HG02610 (cell line): Measurements from ENCODE around the gene MYMK.

Experiments
- ATAC-seq: cut with Tn5 transposase; IDR thresholded peaks from one replicate; pipeline ENCODE4 v1.9.1; 2021; ENCODE audit warnings: mild to moderate bottlenecking, moderate library complexity; ENCODE audit not compliant: unreplicated experiment

The MYMK gene

DNA sequence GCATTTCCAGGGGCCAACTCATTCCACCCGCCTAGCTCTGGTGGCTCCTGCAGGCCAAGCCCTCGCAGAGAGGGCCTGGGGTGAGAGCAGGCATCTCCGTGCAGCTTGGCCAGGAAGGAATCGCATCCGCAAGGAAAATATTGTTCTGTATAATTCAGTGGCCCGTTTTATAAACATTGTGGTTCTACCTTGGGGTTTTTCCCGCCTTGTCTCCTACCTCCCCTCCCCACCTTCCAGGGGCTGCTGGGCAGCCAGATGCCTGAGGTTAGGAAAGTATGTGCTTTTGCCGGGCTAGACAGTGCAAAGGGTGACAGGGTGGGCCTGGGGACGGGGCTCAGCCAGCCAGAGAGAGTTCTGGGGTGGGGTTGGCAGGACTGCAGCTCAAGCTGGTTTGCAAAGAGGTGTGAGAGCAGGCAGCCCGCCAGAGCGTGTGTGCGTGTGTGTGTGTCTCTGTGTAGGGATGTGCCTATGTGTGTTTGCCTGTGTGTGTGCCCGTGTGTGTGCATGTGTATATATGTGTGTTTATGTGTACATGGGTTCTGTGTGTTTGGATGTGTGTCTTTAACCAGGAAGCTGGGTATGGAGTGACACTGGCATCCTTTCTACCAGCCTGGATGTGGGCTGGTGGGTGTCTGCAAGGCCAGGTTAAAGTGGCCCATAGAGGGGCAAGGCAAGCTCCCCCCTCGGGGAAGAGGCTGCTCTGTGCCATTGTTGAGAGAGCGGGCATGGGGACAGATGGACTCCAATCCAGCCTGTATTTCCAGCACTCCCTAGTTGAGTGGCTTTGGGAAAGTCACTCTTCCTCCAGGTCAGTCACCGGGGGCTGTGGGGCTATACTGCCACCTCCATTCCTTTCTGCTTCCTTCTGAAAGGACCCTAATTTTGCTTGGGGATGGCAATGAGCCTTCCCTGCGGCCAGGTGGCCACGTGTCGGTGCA, 35.2 kb downstream of the MYMK start:
- ATAC-seq: no peak

DNA sequence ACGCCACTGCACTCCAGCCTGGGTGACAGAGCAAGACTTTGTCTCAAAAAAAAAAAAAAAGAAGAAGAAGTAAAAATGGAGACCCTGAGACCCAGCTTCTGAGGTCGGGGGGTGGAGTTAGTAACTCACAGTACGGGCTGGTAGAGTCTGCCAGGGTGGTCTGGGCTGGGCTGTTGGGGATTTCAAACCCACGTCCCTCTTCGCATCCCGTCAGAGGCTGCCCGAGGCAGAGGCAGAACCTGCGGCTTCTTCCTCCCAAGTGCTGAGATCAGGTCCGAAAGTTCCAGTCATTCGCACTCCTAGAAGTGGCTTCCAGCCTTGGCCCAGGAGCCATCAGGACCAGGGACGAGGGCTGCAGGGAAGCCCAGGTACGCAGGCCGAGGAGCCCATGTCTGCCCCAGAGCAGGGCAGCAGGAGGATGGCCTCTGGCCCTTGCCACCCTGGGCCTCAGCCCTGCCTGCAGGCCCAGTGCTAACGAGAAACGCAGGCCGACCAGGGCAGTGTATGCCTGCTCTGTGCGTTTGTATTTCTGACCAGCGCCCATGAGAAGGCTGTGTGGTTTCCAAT, 36.0 kb downstream of the MYMK start:
- no peak for ATAC-seq

DNA sequence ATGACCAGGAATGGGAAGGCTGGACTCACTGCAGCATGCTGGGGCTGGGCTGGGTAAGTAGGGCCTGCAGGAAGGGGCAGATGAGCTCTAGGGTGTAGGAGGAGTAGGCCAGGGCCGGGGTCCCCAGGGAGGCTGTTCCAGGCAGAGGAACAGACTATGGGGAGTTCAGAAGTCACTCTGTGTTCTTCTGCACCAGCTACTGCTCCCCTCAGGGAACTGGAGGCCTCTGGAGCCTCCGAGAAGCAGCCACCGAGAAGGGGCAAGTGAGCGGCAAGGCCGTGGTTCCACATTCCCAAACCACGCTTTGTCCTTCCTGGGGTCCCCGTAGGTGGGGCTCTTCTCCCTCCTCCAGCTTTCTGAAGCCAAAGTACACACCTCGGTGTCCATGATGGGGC, 37.4 kb downstream of the MYMK start:
- ATAC-seq: no peak

DNA sequence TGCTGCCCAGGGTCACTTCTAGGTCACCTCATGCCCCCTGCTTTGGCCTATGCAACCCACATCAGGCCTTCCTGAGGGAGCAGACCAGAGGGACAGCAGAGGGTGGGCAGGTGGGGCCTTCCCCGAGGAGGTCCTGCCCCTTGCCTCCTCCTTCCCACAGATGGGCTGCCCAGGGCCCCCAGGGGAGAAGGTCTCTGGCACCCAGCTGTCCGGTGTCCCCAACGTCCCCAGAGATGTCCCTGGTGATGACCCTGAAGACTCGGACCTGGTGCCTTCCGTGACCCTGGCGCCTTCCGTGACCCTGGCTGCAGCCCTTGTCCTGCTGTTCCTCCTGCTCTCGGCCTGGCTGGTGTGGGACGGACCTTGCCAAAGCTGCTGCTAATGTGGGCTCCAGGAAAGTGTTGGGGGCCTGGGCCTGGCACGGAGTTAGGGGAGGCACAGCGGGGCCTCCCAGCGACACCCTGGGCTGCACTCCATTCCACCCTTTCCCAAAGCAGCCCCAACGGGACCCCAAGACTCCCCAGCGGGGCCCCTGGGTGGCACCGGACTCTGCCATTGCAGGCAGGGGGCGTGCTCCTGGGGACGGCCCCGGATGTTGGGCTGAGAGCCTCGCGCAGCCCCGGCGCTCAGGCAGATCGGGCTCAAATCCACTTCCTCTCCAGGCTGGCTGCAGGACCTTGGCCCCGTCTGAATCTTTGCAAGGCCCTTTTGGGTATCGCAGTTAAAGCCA, 39.1 kb downstream of the MYMK start:
- ATAC-seq: no peak

DNA sequence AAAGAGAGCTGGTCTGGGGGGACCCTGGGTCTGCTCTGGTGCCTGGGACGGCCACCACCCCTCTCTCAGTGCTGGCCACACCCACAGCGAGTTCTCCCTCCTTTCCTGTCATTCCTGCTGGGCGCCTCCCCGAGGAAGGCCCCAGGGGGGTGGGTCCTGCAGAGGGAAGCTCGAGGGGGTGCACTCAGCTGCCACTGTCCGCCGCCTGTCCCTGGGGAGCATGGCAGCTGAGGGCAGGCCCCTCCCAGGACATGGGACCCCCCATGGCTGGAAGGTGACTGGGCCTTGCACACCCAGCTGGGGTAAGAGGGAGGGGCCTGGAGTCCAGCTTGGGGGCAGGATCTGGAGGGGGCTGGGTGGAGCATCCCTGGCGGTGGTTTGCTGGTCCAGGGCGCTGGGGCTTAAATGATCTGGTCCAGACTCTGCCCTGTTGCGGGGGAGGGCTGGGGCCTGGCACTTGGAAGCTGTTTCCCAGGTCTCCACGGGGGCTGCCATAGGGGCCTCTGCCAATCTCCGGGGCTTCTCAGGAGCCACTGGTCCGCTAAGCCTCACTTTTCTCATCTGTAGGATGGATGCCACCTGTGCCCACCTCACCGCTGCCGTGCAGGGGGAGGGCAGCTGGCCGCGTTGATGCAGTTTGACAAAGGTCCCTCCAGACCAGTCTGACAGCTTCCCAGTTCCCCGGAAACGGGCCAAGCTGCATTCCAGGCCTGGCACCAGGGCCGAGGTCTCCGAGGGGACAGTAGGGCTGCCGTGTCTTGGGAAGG, 39.9 kb downstream of the MYMK start:
- ATAC-seq: no peak

DNA sequence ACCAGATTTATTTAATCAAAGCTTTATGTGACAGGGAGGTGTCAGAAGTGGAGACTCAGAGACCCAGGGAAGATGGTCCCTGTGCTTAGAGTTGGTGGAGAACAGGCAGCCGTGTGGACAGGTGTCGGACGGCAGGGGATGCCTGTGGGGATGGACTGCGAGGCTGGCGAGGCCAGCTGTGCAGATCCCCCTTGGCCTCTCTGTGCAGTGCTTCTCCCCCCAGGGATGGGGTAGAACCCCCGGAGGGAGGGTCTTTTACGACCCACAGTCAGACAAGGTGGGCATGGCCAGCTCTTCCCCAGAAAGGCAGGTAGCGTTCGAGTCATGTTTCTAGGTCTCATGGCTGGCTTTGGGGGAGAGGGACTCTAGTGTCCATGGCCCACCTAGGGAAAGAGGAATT, 41.1 kb downstream of the MYMK start:
- ATAC-seq: no peak

DNA sequence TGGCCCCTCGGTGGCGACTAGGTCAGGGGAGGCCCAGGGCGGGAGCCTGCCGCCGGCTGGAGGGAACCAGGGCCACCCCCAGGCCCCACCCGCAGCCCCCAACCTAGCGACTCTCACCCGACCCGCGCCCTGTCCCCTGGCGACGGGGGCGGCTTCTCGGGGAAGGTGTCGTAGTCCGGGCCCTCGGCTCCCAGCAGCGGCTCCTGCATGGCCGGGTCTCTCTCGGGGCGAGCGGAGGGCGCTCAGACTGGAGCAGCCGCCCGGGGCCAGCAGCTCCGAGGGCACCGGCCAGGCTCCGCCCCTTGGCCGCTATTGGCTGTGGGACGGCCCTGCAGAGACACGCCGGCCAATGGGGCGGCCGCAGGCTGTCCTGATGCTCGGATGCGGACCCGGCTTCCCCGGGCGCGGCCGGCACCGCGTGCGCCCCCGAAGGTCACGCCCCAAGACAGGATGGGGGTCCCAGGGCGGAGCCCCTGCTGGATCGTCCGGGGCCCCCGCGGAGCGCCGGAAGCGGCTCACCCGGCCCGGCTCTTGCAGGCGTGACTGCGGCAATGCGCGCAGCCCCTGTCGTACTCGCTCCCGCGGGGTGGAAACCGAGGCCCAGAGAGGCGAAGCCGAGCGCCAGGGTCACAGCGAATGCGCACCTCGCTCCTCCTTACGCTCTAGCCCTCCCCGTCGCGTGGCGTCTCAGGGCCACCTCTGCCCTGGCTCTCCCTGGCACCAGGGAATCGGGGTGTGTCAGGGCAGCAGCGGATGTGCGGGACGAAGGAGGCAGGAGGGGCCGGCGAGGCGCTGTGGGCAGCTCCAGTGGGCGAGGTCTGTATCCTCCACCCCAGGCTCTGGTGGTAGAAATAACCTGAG, 45.7 kb downstream of the MYMK start, which contains the start of gene SLC2A6:
SLC2A6 (minus strand) TSS at position 249 of the 861 bp plus-strand sequence; CDS start at position 209, 40 bp downstream.
- ATAC-seq: peak; percentile 89

DNA sequence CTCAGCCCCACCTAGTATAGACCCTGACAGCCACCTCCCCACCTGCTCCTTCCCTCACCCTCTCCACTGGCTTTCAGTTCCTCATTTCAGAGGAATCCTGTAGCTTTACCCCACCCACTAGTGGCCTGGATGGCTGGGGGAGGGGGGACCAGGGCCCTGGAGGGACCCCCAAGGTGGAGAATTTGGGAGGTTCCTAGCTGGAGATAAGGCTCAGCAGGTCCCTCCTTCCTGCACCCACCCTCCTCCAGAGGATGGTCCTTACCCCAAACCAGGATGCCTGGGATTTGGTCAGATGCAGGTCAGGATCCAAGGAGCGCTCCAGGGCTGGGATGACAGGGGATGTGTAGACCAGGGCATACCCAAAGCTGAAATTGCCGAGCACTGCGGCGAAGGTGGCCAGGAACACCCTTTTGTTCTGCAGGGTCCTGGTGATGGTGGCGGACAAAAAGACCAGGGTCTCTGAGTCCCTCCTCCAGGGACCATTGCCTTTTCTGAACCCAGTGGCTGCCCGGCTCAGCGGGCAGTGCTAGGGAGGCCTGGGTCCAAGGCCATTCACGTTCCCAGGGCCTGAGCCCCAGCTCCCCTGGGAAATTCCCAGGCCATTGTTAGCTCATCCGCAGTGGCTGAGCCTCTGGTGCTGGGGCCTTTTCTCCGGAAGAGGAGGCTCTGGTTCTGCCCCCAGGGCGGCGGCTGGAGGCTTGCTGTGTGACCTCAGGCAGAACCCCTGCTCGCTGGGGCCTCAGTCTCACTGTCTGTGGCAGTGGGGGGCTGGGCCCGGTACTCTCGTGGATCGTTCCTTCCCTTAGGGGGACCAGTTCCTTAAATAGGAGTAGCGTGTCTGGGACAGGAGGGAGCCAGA, 46.5 kb downstream of the MYMK start:
- peak; percentile 33 for ATAC-seq

DNA sequence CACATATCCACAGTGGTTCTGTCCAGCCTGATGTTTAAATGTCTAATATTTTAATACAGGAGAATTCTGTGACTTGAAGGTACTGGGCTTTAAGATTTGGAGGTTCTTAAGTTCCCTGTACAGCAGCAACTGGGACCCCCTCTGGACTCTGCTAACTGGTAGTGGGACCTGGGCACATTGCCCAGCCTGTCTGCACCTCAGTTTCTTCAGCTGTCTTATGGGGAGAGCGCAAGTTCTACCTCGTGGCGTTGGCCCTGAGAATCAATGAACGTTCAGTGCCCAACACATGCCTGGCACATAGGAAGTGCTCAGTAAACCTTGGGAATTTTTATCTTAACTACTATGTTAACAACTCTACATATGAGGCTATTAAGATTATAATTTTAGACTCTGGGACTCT, 47.3 kb downstream of the MYMK start:
- ATAC-seq: no peak

DNA sequence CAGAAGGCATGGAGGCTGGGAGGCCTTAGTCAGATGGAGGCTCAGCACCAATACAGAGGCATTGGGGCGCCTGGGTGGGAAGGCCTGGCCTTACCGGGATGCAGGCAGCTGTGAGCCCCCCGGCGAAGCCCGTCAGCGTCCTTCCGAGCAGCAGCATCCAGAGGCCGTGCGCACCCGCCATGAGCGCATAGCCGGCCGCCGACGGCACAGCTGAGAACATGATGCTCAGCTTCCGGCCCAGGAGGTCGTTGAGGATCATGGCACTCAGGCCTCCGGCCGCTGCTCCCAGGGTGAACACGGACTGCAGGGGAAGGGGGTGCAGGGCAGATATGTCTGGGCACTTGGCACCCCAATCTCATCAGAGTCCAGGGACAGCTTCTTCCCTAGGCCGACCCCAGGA, 47.8 kb downstream of the MYMK start:
- ATAC-seq: no peak

DNA sequence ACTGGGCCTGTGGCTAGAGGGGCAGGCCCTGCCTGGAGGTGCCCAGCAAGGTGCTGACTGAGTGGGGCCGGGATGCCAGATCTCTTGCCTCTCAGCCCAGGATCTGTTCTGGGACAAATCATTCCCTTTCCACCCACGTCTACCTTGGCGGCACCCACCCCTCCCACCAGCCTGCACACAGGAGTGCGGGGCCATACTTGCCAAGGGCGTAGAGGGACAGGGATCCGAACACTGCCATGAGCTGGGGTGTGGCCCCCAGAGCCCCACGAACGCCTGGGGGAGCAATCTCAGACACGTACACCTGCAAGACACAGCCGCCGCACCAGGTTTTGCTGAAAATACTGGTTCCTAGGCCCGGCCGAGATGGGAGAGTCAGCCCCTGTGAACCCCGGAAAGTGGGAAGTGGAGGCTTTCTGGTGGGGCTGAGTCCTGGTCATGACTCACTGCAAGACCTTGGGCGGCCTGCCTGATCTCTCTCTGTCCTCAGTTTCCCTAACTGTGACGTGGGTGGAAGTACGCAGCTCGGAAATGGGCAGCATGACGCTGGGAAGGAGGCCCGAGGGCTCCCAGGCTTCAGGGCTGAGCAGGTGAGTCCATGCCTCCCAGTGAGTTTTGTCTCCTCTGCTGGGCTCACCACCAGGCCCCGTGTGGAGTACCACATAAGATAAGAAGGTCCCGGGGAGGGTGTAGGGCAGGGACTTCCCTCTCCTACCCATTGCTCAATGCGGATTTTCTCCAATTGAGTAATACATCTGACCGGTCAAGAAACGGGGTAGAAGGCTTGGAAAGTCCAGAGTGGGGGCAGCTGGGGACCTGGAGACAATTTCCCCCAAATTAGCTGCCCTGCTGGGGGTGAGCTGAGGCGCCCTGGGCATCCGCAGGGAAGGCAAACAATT, 48.5 kb downstream of the MYMK start:
- no peak for ATAC-seq

DNA sequence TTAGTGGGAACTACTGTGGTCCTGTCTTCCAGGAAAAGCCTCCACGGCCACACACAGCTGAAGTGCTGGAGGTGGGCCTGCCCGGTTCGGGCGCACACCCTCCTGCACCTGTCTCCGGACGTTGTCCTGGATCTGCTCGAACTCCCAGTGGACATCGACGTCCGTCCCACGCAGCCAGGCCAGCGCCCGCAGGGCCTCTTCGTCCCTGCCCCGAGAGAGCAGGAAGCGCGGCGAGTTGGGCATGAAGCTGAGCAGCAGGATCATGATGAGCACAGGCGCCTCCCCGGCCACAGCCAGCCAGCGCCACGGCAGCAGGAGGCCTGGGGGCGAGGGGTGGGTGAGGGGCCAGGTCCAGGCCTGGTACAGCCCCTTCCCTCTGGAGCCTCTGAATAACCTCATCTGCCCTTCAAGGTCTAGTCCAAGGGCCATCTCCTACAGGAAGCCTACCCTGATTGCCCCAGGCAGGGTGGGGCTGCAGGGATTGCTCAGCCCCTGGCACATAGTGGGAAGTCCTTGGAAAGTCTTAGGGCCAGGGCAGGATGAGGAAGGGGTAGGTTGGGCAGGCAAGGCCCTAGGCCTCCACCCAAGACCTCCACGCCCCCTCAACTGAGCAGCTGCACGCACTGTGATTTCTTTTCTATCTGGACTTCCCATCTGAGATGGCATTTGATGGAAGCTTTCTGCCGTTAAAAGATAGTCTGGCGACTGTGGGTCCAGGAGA, 49.3 kb downstream of the MYMK start:
- ATAC-seq: no peak

DNA sequence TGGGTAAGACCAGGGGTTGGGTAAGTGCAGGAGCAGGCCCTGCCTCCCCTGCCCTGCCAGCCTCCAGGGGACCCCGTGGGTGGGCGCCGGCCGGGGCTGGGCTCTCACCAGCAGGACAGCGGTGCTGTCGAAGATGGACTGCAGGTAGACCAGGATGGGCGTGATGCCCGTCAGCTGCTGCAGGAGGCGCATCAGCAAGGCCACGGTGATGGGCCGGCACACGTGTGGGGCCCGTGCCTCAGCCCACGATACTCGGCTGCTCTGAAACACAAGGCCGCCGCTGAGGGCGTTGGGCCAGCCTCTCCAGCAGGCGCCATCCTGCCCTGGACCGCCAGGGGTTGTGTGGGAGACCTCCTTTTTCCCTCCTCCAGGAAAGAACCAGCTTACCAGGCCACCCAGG, 49.9 kb downstream of the MYMK start:
- ATAC-seq: no peak

DNA sequence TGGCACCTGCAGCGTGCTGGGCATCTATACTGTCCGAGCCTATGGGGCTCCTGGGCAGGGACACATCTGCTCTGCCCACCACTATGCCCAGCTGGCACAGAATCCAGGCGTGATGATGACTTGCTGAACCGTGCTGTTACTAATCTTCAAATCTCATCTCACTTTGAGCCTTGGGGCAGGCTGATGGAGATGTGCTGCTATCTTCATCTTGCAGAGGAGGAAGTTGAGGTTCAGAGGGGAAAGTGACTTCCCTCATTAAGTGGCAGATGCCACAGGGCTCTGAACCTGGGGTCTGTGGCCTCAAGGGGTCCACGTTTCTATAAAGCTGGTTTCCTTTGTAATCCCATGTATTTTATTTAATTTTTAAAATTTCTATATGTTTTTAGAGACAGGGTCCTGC, 50.5 kb downstream of the MYMK start:
- ATAC-seq: no peak

DNA sequence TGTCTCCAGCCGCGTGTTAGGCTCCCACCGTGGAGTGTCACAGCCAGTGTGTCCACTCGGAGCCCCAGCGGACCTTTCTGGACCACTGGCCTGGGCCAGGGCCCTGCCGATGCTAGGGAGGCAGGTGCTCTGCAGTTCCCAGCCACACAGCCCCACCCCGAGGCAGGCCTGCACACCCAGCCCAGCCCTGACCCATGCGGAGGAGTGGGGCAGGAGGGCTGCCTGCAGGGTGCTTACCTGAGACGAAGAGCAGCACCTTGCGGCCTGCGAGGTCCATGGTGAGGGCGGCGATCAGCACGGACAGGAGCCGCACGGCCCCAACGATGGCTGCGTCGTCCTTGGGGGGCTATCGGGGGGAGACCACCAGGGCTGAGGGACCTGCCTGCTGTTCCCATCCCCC, 51.0 kb downstream of the MYMK start:
- ATAC-seq: no peak

DNA sequence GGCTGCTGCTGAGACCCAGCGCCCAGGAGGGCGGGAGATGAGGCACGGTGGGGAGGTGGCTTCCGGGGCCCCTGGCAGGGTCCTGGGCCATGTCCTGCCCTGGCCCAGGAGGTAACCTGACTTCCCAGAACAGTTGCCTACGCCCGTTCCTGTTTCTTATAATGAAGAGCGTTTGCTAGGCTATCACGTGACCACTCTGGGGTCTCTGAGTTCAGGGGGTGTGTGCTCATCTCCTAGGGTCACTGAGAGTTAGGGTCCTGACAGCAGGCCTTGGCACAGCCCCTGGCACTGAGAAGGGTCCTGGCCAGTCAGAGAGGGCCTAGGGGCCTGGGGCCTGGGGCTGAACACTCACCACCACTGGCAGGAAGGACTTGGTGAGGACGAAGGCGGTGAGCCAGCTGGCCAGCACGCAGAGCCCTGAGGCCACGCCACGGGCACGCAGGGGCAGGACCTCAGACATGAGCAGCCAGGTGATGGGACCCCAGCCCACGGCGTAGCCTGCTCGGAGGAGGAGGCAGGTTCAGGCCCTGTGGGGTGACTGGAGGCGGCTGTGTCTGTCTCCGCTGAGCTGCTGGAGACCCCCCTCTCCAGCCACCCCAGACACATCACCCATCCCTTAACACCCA, 51.9 kb downstream of the MYMK start:
- no peak for ATAC-seq

DNA sequence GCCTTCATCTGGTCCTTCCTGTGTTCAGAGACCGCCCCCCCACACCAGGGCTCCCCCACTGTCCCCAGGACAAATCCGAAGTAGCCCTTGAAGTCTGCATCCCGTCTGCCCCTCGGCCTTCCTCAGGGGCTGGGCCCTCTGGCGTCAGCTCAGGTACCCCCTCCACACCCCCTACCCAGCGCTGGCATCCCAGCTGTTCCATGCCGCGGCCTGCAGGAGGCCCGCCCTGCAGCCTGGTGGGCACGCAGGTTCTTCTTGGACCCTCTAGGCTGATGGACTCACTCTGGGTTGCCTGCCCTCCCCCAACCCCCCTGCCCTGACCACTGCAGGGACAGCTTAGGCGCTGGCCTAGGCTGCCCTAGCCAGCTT, 52.5 kb downstream of the MYMK start:
- ATAC-seq: no peak
